GM18867 (cell line): ENCODE data around the gene VAMP5.
A peak's percentile ranks its signal among the peaks of the same experiment; 100 is the strongest.
"Not testable (repeated sequence)": the region's sequence is repeated elsewhere in the genome, so short reads cannot be mapped to it uniquely, and the experiment has no call there.

Experiments used
- ATAC-seq: cut with Tn5 transposase; IDR thresholded peaks from one replicate; pipeline ENCODE4 v1.9.1; 2021; ENCODE audit warnings: mild to moderate bottlenecking, moderate library complexity; ENCODE audit not compliant: unreplicated experiment

The VAMP5 gene

DNA sequence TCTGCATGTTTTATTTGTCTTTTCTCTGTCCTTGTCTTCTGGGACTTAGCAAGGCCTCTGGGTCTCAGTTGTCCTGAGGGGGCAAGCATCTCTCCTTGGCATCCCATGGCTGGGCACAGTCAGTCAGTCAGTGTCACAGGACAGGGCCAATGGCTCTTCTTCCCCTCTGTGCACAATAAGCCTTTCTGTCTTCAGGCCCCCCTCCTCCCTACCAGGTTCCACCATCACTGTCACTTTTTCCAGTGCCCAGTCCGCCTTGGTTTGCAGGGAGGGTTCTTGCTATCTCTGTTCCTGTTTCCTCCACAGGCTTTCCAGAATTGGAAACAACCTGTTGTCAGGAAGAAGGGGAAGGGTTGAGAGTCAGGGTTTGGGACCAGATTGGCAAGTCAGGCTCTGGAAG, 1.7 kb upstream of the VAMP5 start:
- ATAC-seq: no peak

DNA sequence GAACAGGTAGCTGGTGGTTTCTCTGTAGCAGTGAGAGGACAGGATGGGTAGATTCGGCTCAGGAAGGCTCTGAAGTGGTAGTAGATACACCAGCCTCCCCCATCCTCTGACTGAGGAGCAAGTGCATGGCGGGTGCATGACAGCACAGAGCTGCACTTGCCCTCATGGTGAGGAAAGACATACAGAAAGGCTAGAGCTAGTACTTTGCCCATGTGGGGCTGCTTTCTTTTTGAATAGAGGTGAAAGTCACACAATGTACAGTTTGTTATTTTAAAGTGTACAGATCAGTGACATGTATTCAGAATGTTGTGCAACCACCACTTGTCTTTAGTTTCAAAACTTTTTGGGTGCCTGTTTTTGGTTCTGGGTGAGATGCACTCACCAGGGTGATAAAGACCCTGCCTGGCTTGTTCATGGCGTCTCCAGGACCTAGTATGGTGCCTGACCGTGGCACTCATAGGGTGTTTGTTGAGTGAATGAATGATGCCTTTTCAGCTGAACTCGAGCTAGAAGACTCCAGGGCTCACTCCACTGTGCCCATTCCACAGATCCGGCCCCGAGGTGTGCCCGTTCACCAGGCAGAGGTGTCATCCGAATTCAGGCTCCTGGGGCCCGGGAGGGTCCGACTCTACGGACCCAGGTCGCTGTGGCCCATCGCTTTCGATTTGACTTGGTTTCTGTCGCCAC, 421 bp upstream of the VAMP5 start:
- ATAC-seq: peak; percentile 70

DNA sequence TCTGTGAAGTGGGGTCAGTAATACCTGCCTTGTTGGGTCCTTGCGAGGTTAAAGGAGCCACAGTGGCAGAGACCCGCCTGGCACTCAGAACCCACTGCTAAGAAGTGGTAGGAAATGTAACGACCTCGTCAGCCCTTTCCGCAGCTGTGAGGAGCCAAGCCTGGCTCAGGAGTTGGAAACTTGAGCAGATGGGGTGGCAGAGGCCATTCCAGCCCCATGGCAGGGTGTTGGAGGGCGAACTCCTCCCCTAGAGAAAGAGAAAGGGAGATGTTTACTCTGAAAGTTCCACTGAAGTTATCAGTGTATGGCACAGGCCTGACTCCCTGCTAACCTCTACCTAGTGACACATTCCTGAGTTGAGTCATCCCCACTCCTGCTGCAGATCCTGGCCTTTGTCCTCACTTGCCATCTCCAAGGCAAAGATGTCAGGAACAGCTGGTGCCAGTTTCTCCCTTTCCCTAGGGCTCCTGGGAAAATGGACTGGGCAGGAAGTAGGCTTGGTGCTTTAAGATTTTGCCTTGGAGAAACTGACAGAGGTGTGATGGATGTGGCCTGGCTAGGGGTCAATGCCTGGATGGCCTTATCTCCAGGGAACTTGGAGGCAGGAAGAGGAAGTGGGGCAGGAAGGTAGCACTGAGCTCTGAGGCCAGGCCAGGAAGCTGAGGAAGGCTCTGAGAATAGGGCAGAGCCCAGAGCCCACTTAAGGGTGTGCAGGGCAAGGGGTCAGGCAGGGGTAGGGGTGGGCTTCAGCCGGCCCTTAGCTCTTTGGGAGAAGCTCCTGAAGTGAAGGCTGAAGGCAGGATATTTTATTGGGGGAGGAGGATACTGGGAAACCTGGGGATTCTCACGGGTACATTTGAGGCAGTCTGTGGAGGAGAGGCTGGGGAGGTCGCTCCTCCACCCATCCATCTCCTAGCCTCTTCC, 888 bp downstream of the VAMP5 start:
- peak; percentile 38 for ATAC-seq

DNA sequence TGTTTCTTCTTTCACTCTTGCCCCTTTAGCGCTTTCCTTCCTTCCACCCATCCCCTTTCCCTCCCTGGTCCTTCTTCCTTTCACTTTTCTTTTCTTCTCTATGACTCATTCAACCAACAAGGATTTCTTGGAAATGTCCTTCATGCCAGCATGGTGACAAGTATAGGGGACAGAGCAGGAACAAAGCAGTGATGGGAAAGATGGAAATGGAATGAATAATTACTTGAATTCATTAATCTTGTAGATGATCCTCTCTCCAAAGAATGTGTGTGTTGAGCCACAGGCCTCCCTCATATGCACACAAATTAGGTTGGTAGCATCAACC, 1.5 kb downstream of the VAMP5 start:
- no peak for ATAC-seq

DNA sequence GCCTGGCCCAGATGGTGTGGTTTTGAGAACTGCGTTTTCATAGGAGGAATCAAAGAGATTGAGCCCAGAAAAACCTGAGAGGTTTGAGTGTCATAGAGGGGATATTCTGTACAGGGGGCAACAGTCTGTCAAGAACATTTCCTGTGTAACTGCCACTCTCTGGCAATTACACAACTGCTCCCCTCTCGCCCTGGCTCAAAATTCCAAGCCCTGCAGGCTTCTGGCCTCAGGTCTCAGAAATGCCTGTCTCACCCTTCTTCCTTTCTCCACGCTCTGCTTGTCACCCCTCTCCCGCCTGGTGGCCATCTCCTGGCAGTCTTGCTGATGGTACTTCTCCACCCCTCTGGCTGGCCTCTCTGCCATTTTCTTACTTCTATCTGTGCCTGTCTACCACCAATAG, 4.0 kb downstream of the VAMP5 start:
- no peak for ATAC-seq

DNA sequence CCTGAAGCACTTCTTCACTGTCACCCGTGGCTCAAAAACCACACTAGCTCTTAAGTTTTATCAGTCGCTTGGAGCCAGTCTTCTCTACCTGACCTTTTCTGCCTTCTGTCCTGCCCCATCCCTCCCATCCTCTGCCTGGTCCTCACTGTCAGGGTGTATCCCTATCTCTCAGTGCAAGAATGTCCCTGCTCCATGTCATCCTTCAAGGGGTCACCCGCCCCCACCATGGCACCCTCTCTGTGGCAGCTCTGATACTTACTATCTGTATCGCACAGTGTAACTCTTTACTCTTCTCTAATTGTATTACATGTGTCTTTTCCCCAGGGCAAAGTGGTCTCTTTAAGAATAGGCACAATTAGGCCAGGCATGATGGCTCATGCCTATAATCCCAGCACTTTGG, 4.4 kb downstream of the VAMP5 start:
- no peak for ATAC-seq

DNA sequence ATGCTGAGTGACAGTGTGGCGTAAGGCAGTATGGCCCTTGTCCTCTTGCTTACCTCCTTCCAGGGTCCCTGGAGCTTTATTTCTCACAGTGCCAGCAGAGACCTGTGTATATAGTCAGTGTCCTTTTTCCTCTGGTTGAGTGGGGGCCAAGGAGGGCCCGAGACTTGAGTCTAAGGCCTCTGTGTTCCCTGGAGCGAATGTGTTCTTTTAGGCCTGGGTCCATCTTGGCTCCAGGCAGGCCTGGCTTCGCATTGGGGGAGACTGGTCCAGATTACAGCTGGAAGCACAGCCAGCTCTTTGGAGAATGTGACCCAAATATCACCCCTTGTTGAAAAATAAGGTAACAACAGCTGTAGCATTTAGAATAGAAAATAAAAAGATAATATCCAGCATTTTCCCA, 5.0 kb downstream of the VAMP5 start:
- no peak for ATAC-seq

DNA sequence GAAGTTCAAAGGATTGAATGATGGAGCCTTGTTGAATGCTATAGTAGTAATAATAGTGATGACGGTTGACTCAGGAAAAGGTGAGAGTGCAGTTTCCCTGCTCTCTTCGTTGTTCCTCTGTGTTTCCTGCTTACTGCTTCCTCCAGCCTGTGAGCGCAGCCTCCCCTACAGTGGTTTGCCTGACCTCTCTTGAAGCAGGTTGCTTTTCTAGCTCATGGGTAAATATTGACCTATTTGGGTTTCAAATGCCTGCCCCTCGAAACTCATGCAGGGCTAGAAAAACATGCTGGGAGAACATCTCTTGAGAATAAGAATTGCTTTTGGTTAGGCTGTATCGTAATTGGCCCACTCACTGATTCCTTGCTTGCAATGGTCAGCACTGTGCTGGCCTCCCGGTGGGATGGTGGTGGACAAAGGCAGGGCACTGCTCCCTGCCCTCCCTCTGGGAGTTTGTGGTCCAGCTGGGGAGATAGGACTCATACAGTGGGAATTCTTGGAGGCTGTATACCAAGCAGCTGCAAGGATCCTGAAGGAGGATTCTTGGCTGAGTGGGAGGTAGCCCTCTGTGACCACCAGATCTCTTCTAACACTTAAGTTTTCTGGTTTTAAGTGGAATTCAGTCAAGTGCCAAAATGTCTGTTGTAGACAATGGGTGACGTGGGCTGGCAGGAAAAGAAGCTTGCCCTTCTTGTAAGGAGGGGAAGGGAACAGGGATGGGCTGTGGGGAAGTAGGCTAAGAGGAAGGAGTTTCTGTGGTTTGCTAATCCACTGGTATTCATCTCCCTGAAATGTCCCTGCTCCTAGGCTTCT, 6.0 kb downstream of the VAMP5 start:
- no peak for ATAC-seq

DNA sequence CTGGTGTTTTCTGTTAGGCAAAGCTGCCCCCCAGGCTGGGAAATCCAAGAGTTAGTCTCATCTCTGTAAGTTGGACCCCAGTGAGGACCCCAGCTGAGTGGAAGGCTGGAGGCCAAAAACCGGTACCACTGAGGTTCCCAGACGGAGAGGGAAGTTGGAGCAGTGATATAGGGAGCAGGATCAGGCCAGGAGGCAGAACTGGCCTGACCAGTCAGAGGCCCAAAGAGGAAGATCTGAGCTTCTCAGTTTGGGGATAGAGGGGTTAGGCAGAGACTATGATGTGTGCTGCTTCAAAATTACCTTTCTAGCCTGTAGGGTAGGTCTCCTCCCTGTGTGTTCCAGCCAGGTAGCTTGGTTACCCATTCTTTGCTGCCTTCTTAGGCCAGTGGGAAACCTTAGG, 6.7 kb downstream of the VAMP5 start:
- no peak for ATAC-seq

DNA sequence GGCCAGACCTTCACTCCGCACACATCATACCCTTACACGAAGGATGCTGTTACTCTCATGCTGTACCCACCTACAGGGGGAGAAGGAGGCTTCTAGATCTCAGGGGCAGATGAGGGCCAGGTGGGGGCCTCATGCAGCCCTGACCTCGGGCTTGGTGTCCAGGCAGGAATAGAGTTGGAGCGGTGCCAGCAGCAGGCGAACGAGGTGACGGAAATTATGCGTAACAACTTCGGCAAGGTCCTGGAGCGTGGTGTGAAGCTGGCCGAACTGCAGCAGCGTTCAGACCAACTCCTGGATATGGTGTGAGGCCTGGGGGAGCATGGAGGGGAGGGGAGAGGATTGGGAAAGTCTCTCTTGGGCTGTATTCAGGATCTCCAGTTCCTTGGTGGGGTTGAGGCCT, 7.3 kb downstream of the VAMP5 start:
- ATAC-seq: no peak

DNA sequence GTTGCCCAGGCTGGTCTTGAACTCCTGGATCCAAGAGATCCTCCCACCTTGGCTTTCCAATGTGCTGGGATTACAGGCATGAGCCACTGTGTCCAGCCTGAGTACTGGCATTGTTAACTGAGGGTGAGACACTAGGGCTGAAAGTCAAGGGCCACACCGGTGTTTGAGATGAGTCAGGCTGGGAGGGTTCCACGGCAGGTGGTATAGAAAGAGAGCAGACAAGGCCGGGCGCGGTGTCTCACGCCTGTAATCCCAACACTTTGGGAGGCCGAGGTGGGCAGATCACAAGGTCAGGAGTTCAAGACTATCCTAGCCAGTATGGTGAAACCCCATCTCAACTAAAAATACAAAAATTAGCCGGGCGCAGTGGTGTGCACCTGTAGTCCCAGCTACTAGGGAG, 8.1 kb downstream of the VAMP5 start:
- ATAC-seq: not testable (repeated sequence)

DNA sequence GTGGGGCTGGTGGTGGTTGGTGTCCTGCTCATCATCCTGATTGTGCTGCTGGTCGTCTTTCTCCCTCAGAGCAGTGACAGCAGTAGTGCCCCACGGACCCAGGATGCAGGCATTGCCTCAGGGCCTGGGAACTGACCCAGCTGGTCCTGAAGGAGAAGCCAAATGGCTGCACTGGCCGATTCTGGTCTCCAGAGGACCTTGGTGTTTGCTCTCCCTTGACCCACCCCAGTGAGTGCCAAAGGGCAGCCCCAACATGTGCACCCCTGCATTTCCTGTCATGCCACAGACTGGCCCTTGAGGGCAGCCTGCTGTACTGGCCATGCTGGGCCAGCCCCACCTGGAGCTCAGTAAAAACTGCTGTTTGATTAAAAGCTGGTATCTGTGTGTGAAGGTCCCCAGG, 8.8 kb downstream of the VAMP5 start:
- ATAC-seq: no peak

DNA sequence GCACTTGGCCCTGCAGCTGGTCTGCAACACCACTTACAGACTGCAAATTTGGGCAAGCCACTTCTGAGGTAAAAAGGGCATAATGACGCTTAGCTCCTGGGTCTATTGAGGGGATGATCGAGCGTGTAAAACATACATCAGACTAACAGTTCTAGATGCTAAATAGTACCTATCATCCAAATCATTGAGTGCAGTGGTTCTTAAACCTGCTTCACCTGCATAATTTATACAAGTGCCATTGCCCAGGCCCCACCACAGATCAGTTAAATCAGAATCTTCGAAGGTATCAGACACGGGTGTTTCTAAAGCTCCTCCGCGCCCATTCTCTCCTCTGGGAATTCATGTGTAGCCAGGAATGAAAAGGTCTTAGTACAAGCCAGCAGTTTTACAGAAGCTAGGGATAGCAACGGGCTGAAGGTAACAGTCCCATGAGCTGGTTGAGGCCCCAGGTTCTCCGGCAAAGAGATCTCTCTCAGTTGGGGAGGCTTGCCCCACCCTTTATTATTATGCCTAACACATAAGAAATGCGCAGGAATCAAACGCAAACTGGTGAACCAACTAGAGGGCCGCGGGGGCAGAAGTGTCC, 10.6 kb downstream of the VAMP5 start:
- ATAC-seq: no peak

DNA sequence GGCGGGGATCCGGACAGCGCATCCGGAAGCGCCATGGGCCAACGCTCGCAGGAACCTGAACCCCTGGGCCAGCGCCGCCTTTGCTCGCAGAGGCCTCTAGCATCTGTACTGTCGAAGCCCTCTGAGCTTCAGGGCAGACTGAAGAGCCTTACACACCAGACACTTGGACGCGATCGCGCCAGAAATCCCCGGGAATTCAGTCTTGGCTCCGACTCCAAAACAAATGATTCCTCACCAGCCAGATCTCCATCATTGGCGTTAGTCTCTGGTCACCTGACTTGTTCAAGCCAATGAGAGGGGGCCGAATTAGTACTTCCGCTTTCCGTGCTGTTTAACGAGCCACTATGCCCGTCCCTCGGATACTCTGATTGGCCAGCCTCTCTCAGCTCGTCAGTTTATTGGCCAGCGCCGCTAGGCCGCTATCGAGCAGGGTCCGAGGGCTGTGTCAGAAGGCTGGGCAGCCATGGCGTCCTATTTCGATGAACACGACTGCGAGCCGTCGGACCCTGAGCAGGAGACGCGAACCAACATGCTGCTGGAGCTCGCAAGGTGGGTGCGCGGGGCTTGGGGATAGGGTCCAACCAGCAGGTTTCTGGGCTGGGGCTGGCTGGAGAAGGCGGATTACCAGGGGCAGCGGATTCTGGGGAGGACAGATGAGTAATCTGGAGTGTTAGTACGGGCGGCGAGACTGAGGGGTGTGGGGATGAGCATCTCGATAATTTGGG, 11.2 kb downstream of the VAMP5 start, which contains the start of gene RNF181:
Gene RNF181, plus strand, starts transcription at position 445 of the 725 bp plus-strand sequence. Its CDS starts 19 bp downstream, at position 464.
- ATAC-seq: peak; percentile 98

DNA sequence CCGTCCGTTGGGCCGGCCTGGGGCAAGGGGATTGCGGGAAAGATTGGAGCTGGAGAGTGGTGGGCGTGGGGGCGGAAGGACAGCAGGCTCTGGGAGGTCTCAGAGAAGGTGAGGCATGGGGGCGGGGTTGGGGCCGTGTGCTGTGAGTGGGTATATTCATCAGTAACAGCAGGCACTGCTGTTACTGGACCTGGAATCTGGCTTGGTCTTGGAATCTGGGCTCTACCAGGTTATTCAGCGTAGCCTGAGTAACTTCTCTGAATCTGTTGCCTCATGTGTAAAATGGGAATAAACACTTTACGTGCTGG, 11.7 kb downstream of the VAMP5 start:
- ATAC-seq: no peak

DNA sequence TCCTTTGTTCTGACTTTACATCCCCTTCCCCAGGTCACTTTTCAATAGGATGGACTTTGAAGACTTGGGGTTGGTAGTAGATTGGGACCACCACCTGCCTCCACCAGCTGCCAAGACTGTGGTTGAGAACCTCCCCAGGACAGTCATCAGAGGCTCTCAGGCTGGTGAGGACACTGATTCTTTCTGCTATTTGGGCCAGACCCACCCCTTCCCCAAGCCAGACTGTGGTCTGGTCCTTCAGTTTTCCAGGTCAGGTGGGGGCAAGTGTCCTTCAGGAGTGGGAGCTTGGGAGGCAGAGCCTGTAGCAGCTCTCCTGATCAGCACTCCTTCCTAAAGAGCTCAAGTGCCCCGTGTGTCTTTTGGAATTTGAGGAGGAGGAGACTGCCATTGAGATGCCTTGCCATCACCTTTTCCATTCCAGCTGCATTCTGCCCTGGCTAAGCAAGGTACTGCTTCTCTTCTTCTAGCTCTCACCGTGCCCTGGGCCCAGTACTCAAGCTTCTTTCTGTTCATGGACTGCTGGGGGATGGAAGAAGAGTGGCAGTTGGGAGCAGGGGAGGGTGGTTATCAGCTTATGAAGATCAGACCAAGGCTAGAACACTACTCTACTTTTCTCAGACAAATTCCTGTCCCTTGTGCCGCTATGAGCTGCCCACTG, 12.4 kb downstream of the VAMP5 start:
- no peak for ATAC-seq

DNA sequence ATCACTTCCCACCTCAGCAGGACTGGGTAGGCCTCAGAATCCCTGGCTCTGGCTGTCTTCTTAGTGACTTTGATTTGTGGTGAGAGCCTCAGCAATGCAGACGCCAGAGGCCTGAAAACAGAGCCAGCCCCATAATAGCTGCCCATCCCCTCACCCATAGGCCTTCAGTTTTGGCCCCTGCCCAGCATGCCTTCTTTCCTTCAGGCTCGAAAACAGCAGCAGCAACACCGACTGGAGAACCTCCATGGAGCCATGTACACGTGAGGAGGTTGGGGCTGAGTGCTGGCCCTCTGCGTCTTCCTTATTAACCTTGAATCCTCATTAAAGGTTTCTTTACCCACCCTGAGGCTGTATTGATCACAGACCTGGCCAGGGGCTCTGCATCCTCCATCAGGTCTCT, 13.0 kb downstream of the VAMP5 start:
- no peak for ATAC-seq

DNA sequence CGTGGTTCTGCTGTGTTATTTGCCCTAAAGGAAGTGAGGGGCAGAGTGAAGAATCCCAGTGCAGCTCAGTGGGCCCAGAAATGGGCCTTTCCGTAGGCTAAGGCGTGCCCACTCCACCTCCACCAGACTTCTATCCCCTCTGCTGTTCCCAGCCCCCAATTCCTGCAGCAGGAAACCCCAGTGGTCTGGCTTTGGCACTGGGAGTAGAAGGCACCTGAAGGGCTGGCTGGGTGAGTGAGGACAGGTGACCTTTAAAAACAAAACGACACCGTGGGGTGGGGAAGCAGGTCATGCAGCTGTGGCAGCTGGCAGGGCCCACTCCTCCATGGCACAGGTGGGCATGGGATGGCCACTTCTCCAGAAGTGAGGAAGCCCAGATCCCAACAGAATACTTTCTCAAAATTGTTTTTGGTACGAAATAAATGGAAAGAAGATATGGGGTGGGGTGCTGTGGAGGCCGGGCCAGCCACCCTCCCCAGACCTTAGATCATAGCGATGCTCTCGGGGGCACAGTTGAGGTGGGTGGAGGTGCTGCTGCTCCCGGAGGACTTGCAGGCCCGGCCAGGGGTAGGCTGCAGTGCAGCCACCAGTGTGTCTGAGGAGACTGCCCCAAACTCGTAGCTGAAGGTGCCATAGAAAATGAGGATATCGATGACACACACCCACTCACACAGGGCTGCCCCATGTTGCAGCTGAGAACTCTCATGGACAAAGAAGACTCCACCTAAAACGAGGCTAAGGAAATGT, 14.5 kb downstream of the VAMP5 start:
- ATAC-seq: no peak

DNA sequence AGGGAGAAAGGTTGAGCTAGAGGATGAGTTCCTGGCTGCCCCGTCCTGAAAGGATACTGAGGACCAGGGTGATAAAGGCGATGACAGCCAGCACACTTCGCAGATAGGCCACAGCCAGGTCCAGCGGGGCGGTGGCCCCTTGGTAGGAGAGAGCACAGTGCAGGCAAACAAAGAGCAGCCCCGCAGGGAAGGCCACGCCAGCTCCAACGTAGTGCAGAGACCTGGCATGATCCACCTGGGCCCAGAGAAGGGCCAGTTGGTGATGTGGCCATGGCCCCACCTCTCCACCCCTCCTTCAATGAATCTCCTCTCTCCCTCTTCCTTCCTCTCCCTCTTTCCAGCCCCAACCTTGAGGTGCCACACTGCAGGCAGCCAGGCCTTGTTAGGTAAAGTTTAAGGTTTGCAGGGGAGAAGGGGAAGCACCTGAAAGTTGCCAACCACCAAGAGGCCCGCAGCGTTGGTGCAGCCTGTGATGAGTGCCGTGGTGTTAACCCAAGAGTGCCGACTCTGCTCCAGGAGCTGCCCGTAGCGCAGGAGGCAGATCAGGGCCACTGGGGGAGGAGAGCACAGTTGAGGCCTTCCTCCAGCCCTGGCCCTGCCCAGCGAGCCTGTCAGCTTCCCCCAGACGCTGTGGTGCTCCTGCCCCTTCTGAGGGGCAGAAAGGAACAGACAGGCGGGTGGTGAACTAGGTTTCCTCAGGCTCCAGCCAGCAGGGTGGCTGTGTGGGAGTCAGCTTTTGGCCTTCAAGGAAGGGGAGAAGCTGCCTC, 15.4 kb downstream of the VAMP5 start:
- ATAC-seq: no peak
